ENCODE data around the gene CAB39L.

- TF ChIP-seq CTCF (IDR thresholded peaks at IDR 0.05; ENCODE audit: insufficient read depth, low read length, poor library complexity, severe bottlenecking), result no peak
- TF ChIP-seq EZH2phosphoT487 (conservative IDR thresholded peaks at IDR 0.05; ENCODE audit: low read length), result no peak
Measured at GRCh38 chr13:49347650-49348385, 96.0 kb downstream of the CAB39L start.
